ENCODE measurements around the gene TENM4.

The TENM4 gene

GRCh38 chr11:79050786-79051185 is 390.0 kb downstream of the TENM4 start:
- TF ChIP-seq CTCF (IDR thresholded peaks at IDR 0.05; ENCODE audit: extremely low read depth, missing control alignments), result no peak
- no peak for DNase-seq (ENCODE audit: low spot score)

GRCh38 chr11:79049741-79050179 is 391.1 kb downstream of the TENM4 start:
- TF ChIP-seq CTCF (IDR thresholded peaks at IDR 0.05; ENCODE audit: extremely low read depth, missing control alignments), result no peak
- no peak for DNase-seq (ENCODE audit: low spot score)

DNA sequence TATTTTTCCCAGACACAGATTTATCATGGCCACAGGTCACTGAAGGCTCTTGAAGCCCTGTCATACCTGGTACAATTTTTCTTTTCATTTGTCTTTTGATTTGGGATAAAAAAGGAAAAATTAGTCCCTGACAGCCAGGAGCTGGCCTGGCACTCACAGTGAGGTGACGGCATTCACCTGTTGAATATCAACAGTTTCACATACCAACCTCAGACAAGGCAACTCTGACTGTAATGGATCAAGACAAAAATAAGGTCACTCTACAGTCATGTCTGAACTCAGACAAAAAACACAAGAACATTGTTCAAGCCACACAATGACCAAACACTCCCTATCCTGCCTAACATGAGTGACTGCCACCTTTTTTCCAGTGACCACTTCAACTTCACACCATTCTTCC is 392.9 kb downstream of the TENM4 start:
- DNase-seq (ENCODE audit: low spot score), result no peak
- no peak for TF ChIP-seq CTCF (IDR thresholded peaks at IDR 0.05; ENCODE audit: extremely low read depth, missing control alignments)

DNA sequence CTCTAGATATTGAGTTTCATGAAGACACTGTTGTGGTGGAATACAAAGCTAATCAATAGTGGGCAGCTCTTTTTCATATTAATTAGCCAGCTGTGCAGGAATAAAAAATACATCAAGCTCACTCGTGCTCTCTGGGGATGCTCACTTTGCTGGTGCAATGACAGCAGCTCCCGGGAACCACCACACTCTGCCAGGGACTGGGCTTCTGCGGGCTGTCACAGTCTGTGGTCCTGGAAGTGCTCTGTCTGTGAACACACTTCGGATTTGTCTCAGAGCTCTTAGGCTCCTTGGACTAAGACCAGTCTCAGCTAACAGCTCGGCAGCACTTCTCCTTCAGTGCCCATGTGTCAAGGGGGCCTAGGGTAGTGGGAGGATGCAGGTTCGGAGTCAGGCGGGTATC is 393.5 kb downstream of the TENM4 start:
- no peak for DNase-seq (ENCODE audit: low spot score)
- no peak for TF ChIP-seq CTCF (IDR thresholded peaks at IDR 0.05; ENCODE audit: extremely low read depth, missing control alignments)

DNA sequence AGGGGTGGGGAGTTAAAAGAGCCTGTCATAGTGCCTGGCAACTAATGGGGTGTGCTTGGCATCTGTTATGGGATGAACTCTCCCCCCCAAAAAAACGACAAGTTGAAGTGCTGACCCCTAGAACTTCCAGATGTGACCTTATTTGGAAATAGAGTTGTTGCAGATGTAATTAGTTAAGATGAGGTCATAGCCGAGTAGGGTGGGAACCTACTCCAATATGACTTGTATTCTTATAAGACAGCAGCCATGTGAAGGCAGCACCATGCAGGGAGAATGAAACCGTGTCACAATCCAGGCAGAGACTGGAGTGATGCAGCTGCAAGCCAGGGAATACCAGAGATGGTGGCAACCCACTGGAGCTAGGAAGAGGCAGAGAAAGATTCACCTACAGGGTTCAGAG is 394.5 kb downstream of the TENM4 start:
- no peak for DNase-seq (ENCODE audit: low spot score)
- TF ChIP-seq CTCF (IDR thresholded peaks at IDR 0.05; ENCODE audit: extremely low read depth, missing control alignments), result no peak

DNA sequence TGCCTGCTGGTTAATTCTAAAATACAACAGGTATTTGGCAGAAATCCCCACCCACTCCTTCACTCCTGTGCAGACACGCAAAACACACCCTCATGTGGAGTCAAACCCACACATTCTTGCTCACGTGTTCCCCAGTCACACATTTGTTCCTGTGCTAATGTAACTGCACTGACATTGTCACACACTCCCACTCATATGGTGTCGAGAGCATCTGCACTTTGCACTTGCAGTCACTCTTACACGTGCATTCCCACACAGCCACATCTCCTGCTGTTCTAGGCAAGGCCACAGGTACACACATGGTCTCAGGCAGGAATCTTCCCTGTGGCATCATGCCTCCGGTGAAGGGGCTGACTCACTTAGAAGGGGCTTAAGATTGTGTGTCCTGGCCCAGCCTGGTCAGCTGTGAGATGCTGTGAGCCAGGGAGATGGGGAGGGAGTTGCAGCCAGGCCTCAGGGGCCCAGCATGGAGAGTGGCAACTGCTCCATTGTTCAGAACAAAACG is 395.0 kb downstream of the TENM4 start:
- TF ChIP-seq CTCF (IDR thresholded peaks at IDR 0.05; ENCODE audit: extremely low read depth, missing control alignments), result no peak
- no peak for DNase-seq (ENCODE audit: low spot score)

DNA sequence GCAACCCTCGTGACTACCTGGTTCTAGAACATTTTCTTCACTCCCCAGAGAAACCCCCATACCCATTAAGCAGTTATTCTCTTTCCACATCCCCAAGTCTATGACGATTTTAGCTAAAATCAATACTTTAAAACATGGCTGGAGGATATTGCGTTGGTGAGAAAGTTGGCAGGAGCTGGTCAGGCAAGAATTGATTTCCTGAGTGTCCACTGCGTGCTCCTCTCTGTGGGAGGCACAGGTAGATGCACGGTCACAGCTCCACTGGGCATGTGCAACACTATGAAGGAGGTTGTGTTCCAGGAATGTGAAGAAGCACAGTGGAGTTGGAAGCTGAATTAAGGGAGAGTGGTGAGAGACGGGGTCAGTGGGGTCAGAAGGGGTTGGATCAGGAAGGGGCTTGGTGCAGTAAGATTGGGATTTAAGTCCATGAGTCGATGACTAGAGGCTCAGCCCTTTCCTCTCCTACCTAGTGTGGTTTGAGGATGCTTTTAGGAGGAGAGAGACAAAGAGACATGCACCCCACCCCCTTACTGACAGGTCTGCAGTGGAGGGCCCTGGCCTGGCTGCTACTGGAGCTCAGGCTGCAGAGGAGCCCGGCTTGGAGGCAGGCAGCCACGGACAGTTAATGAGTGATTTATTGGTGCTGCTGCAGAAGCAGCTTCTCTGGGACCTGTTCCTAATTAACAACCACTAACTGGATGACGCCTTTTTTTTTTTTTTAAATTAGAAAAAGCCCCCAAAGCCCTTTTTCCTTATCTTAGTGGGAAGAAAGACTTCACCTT is 395.6 kb downstream of the TENM4 start:
- no peak for TF ChIP-seq CTCF (IDR thresholded peaks at IDR 0.05; ENCODE audit: extremely low read depth, missing control alignments)
- DNase-seq (ENCODE audit: low spot score), result no peak

Measured in GM20000 (cell line).